ENCODE data around the gene FGFR1OP2.

- TF ChIP-seq EZH2 (IDR thresholded peaks at IDR 0.05) (no peak), POLR2AphosphoS5 (IDR thresholded peaks at IDR 0.05; ENCODE audit: borderline replicate concordance, low read depth, low read length) (no peak), FOXP2 (optimal IDR thresholded peaks at IDR 0.05; ENCODE audit: control extremely low read depth, extremely low read length, insufficient read depth) (no peak)
These were observed 51.6 kb downstream of the FGFR1OP2 start for GRCh38 chr12:26989873-26990272.

All from SK-N-MC (cell line).